Endodermal cell (in vitro differentiated cells): ENCODE measurements around the gene RPS6KA2. TPM values are rescaled to one million over a fixed set of nuclear protein-coding genes. Genes with fewer than 3 reads are reported as not detected.

ENCODE experiments used
- DNase-seq: peaks from one replicate; pipeline ENCODE4 v3.0.0-alpha.2; 2017
- H3K27ac ChIP-seq: 2 replicates; pipeline ENCODE4 v1.5.1; 2013; ENCODE audit warnings: mild to moderate bottlenecking, low read depth, low read length, moderate library complexity
- H3K27me3 ChIP-seq: 2 replicates; pipeline ENCODE4 v1.6.1; 2013; ENCODE audit warnings: mild to moderate bottlenecking, low read length, moderate library complexity; ENCODE audit not compliant: insufficient read depth, control insufficient read depth, poor library complexity, severe bottlenecking
- H3K36me3 ChIP-seq: 2 replicates; pipeline ENCODE4 v1.7.0; 2013; ENCODE audit warnings: mild to moderate bottlenecking, low read length, moderate library complexity; ENCODE audit not compliant: control insufficient read depth, insufficient read depth
- H3K4me1 ChIP-seq: one replicate; pipeline ENCODE4 v1.7.0; 2013; ENCODE audit warnings: low read length; ENCODE audit not compliant: control insufficient read depth, insufficient read depth
- H3K4me3 ChIP-seq: 2 replicates; pipeline ENCODE4 v1.5.1; 2013; ENCODE audit warnings: mild to moderate bottlenecking, low read length, moderate library complexity
- H3K9ac ChIP-seq: 2 replicates; pipeline ENCODE4 v1.6.1; 2013; ENCODE audit warnings: mild to moderate bottlenecking, low read length, moderate library complexity; ENCODE audit not compliant: poor library complexity, severe bottlenecking; ENCODE audit errors: extremely low read depth
- H3K9me3 ChIP-seq: 2 replicates; pipeline ENCODE4 v1.6.1; 2013; ENCODE audit warnings: mild to moderate bottlenecking, low read length, moderate library complexity; ENCODE audit not compliant: control insufficient read depth
- H3K27ac Mint-ChIP-seq: 2 replicates; pipeline ENCODE4 v1.8.0; 2020; ENCODE audit warnings: mixed read lengths
- H3K27me3 Mint-ChIP-seq: 2 replicates; pipeline ENCODE4 v1.8.0; 2021; ENCODE audit warnings: mild to moderate bottlenecking, mixed read lengths; ENCODE audit not compliant: insufficient read depth
- H3K36me3 Mint-ChIP-seq: 2 replicates; pipeline ENCODE4 v1.8.0; 2020; ENCODE audit warnings: low read depth, mixed read lengths
- H3K4me1 Mint-ChIP-seq: 2 replicates; pipeline ENCODE4 v1.8.0; 2020; ENCODE audit warnings: mixed read lengths
- H3K4me3 Mint-ChIP-seq: 2 replicates; pipeline ENCODE4 v1.8.0; 2020; ENCODE audit warnings: mild to moderate bottlenecking, moderate library complexity, mixed read lengths
- H3K9me3 Mint-ChIP-seq: 2 replicates; pipeline ENCODE4 v1.8.0; 2020; ENCODE audit warnings: mild to moderate bottlenecking, mixed read lengths
- WGBS, 2 experiments: methylation state at CpG; one replicate each; pipeline versions ENCODE4 v1.1.5 to v1.1.7; 2013; ENCODE audit warnings: missing lambda C conversion rate in 2 of 2, mixed read lengths in 1 of 2; ENCODE audit not compliant: insufficient coverage in 1 of 2, insufficient read length in 1 of 2; 5-methylcytosine and 5-hydroxymethylcytosine counted together
- total RNA-seq, 2 donors: library from RNA; stranded (reverse); fragmentation: NEBNext Ultra II Directional in 1 of 2; extraction: Animal tissue kit (Norgen Biotek cat#: 25700) in 1 of 2; gene quantifications; 2 replicates in 1 of 2; 3 replicates in 1 of 2; pipeline ENCODE4 v1.2.1, GENCODE V29; 2021
- TF ChIP-seq, protein P1 (sequence below): fragments of 200-600 bp; sonication (generic); conservative IDR thresholded peaks from 2 replicates; pipeline ENCODE4 v1.5.0; 2021; ENCODE audit warnings: antibody characterized with exemption, mild to moderate bottlenecking

The RPS6KA2 gene
- total RNA-seq, 2 donors from 2014 or later: 17.9 to 23.9 TPM

DNA sequence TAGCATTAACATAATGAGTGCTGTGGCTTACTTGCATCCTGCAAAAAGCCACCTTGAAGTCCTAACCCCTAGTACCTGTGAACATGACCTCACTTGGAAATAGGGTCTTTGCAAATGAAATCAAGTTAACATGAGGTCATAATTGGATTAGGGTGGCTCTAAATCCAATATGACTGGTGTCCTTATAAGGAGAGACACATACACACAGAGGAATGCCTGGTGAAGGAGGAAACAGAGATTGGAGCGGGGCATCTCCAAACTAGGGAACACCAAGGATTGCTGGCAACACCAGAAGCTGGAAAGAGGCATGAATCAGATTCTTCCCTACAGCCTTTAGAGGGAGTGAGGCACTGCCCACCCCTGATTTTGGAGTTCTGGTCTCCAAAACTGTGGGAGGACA lies 17.6 kb upstream of the RPS6KA2 start:
- 97 to 100% methylated on average over 1 of the region's 1 CpG for WGBS, 2 experiments
- Mint-ChIP-seq H3K4me3 (no peak overlapping the region), H3K4me1 (peaks cover 3% of the 10 kb centered on the region), H3K36me3 (no peaks in the 10 kb centered on the region), H3K27me3 (no peaks in the 10 kb centered on the region), H3K9me3 (peaks cover 4% of the 10 kb centered on the region), H3K27ac (no peak overlapping the region)
- no peak overlapping the region for H3K9ac ChIP-seq
- no peaks in the 10 kb centered on the region for H3K4me1 ChIP-seq
- DNase-seq: no peak
- TF ChIP-seq, protein P1, sequence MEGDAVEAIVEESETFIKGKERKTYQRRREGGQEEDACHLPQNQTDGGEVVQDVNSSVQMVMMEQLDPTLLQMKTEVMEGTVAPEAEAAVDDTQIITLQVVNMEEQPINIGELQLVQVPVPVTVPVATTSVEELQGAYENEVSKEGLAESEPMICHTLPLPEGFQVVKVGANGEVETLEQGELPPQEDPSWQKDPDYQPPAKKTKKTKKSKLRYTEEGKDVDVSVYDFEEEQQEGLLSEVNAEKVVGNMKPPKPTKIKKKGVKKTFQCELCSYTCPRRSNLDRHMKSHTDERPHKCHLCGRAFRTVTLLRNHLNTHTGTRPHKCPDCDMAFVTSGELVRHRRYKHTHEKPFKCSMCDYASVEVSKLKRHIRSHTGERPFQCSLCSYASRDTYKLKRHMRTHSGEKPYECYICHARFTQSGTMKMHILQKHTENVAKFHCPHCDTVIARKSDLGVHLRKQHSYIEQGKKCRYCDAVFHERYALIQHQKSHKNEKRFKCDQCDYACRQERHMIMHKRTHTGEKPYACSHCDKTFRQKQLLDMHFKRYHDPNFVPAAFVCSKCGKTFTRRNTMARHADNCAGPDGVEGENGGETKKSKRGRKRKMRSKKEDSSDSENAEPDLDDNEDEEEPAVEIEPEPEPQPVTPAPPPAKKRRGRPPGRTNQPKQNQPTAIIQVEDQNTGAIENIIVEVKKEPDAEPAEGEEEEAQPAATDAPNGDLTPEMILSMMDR: no peak
- H3K9me3 ChIP-seq: no peaks in the 10 kb centered on the region
- H3K27me3 ChIP-seq: no peaks in the 10 kb centered on the region
- H3K4me3 ChIP-seq: no peak overlapping the region
- H3K27ac ChIP-seq: no peak overlapping the region
- H3K36me3 ChIP-seq: no peaks in the 10 kb centered on the region

DNA sequence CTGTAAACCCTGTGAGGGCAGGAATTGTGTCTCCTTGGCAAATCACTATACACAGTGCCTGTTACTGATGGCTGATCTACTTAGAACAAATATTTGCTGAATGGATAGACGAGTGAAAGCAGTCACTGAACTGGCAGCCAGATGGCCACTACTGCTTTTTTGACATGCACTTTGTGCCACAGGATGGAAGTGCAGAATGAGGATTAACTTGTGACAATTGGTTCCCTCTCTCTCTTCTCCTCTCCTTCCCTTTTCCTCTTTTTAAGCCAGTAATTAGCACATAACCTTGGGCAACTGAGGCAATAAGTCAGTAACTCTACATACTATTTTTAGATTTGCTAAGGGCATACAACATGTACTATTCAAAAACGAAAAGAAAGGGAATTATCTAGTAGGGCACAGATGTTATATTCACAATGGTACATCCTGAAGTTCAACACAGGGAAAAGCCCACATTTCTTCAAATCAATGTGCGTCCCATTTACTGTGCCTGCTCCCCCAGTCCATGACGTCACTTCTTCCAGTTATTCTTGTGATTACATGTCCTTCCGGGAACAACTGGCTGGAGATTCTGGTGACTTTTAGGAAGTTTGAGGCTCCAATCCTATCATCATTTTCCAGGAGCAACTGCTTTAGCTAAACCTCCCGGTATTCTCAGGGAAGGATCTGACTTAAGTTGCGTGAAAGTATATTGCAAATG lies 17.0 kb upstream of the RPS6KA2 start:
- no peaks in the 10 kb centered on the region for H3K36me3 ChIP-seq
- H3K9ac ChIP-seq: no peak overlapping the region
- no peak overlapping the region for H3K27ac ChIP-seq
- Mint-ChIP-seq H3K9me3 (peaks cover 4% of the 10 kb centered on the region), H3K4me3 (no peak overlapping the region), H3K27me3 (no peaks in the 10 kb centered on the region), H3K27ac (no peak overlapping the region), H3K36me3 (no peaks in the 10 kb centered on the region), H3K4me1 (peaks cover 3% of the 10 kb centered on the region)
- 73 to 90% methylated on average over 2 to 7 of the region's 7 CpGs for WGBS, 2 experiments
- H3K4me3 ChIP-seq: no peak overlapping the region
- H3K27me3 ChIP-seq: no peaks in the 10 kb centered on the region
- DNase-seq: no peak
- H3K4me1 ChIP-seq: no peaks in the 10 kb centered on the region
- H3K9me3 ChIP-seq: no peaks in the 10 kb centered on the region
- TF ChIP-seq, protein P1: no peak

DNA sequence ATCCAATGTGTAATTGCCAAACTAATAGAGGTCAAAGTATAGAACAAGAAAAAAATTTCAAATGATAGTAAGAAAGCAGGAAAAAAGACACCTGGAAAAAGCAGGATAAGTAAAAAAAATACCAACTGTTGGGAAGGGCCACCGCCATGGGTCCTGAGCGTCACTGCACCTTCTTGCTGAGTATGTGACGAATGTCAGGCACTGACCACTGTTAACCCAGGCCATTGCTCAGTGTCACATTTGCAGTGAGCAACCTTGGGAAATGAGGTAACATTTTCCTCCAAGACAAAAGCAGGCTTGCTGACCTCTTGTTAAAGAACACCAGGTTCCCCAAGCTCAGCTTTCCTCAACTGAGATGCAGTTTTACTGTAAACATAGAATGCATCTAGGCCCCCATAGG lies 15.6 kb upstream of the RPS6KA2 start:
- Mint-ChIP-seq H3K4me3 (no peak overlapping the region), H3K9me3 (peaks cover 4% of the 10 kb centered on the region), H3K27me3 (no peaks in the 10 kb centered on the region), H3K27ac (no peak overlapping the region), H3K4me1 (peaks cover 7% of the 10 kb centered on the region), H3K36me3 (no peaks in the 10 kb centered on the region)
- WGBS, 2 experiments: 87 to 96% methylated on average over 3 of the region's 3 CpGs
- Histone ChIP-seq H3K27me3 (no peaks in the 10 kb centered on the region), H3K4me1 (peaks cover 6% of the 10 kb centered on the region), H3K27ac (no peak overlapping the region), H3K4me3 (no peak overlapping the region), H3K9me3 (no peaks in the 10 kb centered on the region), H3K36me3 (no peaks in the 10 kb centered on the region), H3K9ac (no peak overlapping the region)
- TF ChIP-seq, protein P1: no peak
- no peak for DNase-seq
